Keratinocyte (primary cell): ENCODE data around the gene GLI2. TPM values are rescaled to one million over a fixed set of nuclear protein-coding genes. Genes with fewer than 3 reads are reported as not detected.

Experiments
- DNase-seq: peaks from one replicate; pipeline ENCODE4 v3.0.0-alpha.2; 2011; ENCODE audit warnings: low read depth, missing footprints, low spot score
- FAIRE-seq: peaks from 2 replicates; lab custom pipeline; 2011; peaks lifted over from hg19 to GRCh38; lab: Jason Lieb, UNC
- H2AFZ ChIP-seq: 2 replicates; pipeline ENCODE4 v1.6.0; 2012; ENCODE audit warnings: low read length, control low read depth, inconsistent platforms; ENCODE audit not compliant: control insufficient read depth
- H3K27ac ChIP-seq: 2 replicates; pipeline ENCODE4 v1.5.1; 2011; ENCODE audit warnings: low read length; ENCODE audit not compliant: control insufficient read depth, insufficient read depth
- H3K27me3 ChIP-seq: 3 replicates; pipeline ENCODE4 v1.6.0; 2011; ENCODE audit warnings: low read length; ENCODE audit not compliant: control insufficient read depth, insufficient read depth; ENCODE audit errors: extremely low read depth
- H3K36me3 ChIP-seq, 2 experiments: 2 replicates in 1 of 2; 3 replicates in 1 of 2; pipeline ENCODE4 v1.5.1; 2011; ENCODE audit warnings: low read length in 2 of 2, mild to moderate bottlenecking in 1 of 2; ENCODE audit not compliant: control insufficient read depth in 2 of 2, insufficient read depth in 2 of 2; ENCODE audit errors: extremely low read depth in 1 of 2
- H3K4me1 ChIP-seq: 3 replicates; pipeline ENCODE4 v1.5.1; 2011; ENCODE audit warnings: low read length; ENCODE audit not compliant: control insufficient read depth, insufficient read depth; ENCODE audit errors: extremely low read depth
- H3K4me2 ChIP-seq: 3 replicates; pipeline ENCODE4 v1.6.0; 2011; ENCODE audit warnings: low read depth, low read length; ENCODE audit not compliant: control insufficient read depth, insufficient read depth; ENCODE audit errors: extremely low read depth
- H3K4me3 ChIP-seq, 3 experiments: fragments of 200-600 bp in 1 of 3; sonication (generic) in 1 of 3; 2 replicates in 2 of 3; 3 replicates in 1 of 3; pipeline ENCODE4 v1.5.1; 2011 to 2016; ENCODE audit warnings: low read length in 3 of 3, mild to moderate bottlenecking in 3 of 3, control low read depth in 2 of 3, inconsistent platforms in 1 of 3, low read depth in 1 of 3, mixed read lengths in 1 of 3, mixed run types in 1 of 3, moderate library complexity in 1 of 3; ENCODE audit not compliant: control insufficient read depth in 2 of 3, insufficient read depth in 2 of 3; ENCODE audit errors: extremely low read depth in 1 of 3
- H3K79me2 ChIP-seq: 2 replicates; pipeline ENCODE4 v1.6.0; 2012; ENCODE audit warnings: low read length; ENCODE audit not compliant: control insufficient read depth, insufficient read depth
- H3K9ac ChIP-seq: 3 replicates; pipeline ENCODE4 v1.6.0; 2011; ENCODE audit warnings: low read length; ENCODE audit not compliant: control insufficient read depth, insufficient read depth; ENCODE audit errors: extremely low read depth
- H3K9me1 ChIP-seq: 3 replicates; pipeline ENCODE4 v1.6.0; 2011; ENCODE audit warnings: low read length; ENCODE audit not compliant: control insufficient read depth, insufficient read depth; ENCODE audit errors: extremely low read depth
- H3K9me3 ChIP-seq: 2 replicates; pipeline ENCODE4 v1.5.1; 2012; ENCODE audit warnings: low read depth, low read length; ENCODE audit not compliant: control insufficient read depth
- H4K20me1 ChIP-seq: 3 replicates; pipeline ENCODE4 v1.6.0; 2011; ENCODE audit warnings: low read length; ENCODE audit not compliant: control insufficient read depth, insufficient read depth; ENCODE audit errors: extremely low read depth
- EZH2 ChIP-seq: IDR thresholded peaks from one replicate; pipeline ENCODE4 v1.6.1; 2012; ENCODE audit warnings: inconsistent platforms, mild to moderate bottlenecking, low read length, moderate library complexity
- dilution Hi-C: fragments of 300-500 bp; cut with MboI; formaldehyde crosslinking; loops from one replicate; pipeline ENCODE4 v1.7.0; 2020; ENCODE audit warnings: low sequenced_read_pairs; ENCODE audit not compliant: extremely low pct_ligation_motif_present
- polyA plus RNA-seq, 5 experiments: library from polyadenylated mRNA; depleted of rRNA in 3 of 5; stranded (reverse) in 3 of 5; stranded (forward) in 1 of 5; unstranded in 1 of 5; fragments of >200 nt; gene quantifications; 1 replicate in 1 of 5; 2 replicates in 3 of 5; 3 replicates in 1 of 5; pipeline versions ENCODE4 v1.2.1 to v1.2.3, GENCODE V29; 2011 to 2012; ENCODE audit warnings: missing spikeins in 2 of 5, low read depth in 1 of 5, low replicate concordance in 1 of 5
- TF ChIP-seq, protein P1 (sequence below), 3 experiments: IDR thresholded peaks in 1 of 3; conservative IDR thresholded peaks in 1 of 3; optimal IDR thresholded peaks in 1 of 3; 2 replicates in 2 of 3; 3 replicates in 1 of 3; pipeline versions ENCODE3 to v1.5.1; 2011; ENCODE audit warnings: low read length in 3 of 3, mild to moderate bottlenecking in 3 of 3, moderate library complexity in 2 of 3, control low read depth in 1 of 3, inconsistent platforms in 1 of 3; ENCODE audit not compliant: insufficient read depth in 2 of 3; ENCODE audit errors: extremely low read depth in 1 of 3

GLI2 gene
- polyA plus RNA-seq, 1 donor (not counting 4 experiments of a cell fraction or from before 2014, with no cell fraction given) = 0.04 TPM

DNA sequence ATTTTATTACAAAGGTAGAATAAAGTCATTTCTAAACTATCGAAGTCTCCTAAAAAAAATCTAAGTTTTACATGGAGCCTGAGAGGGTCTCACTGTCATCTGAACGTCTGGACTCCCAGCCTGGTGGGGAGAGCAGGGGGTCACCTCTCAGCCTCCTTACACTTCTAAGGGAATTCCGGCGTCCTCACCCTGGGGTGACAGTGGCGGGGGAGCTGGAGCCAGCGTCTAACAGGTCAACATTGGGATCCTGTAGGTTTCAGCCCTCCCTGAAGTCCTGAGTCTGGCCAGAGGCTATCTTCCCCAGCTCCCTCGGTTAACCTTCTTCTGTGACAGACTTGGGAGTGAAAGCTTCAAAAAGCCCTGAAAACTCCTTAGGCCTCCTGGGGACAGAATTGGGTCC lies 34.6 kb upstream of the GLI2 start:
- no peaks in the 10 kb centered on the region for H4K20me1 ChIP-seq
- H3K27me3 ChIP-seq = peaks cover 8% of the 10 kb centered on the region
- no peaks in the 10 kb centered on the region for H3K79me2 ChIP-seq
- no peak overlapping the region for H2AFZ ChIP-seq
- TF ChIP-seq EZH2 = no peak
- TF ChIP-seq, protein P1, sequence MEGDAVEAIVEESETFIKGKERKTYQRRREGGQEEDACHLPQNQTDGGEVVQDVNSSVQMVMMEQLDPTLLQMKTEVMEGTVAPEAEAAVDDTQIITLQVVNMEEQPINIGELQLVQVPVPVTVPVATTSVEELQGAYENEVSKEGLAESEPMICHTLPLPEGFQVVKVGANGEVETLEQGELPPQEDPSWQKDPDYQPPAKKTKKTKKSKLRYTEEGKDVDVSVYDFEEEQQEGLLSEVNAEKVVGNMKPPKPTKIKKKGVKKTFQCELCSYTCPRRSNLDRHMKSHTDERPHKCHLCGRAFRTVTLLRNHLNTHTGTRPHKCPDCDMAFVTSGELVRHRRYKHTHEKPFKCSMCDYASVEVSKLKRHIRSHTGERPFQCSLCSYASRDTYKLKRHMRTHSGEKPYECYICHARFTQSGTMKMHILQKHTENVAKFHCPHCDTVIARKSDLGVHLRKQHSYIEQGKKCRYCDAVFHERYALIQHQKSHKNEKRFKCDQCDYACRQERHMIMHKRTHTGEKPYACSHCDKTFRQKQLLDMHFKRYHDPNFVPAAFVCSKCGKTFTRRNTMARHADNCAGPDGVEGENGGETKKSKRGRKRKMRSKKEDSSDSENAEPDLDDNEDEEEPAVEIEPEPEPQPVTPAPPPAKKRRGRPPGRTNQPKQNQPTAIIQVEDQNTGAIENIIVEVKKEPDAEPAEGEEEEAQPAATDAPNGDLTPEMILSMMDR (optimal IDR thresholded peaks at IDR 0.05 in 1 of 3, IDR thresholded peaks at IDR 0.05 in 1 of 3, conservative IDR thresholded peaks at IDR 0.05 in 1 of 3; ENCODE audit: extremely low read depth in 1 of 3, insufficient read depth in 2 of 3, low read length in 3 of 3) = no peak
- H3K4me3 ChIP-seq = no peak overlapping the region
- H3K4me2 ChIP-seq = no peak overlapping the region
- DNase-seq (no peak), FAIRE-seq (no peak)
- dilution Hi-C loops = loop anchor here (10.0 kb wide), 1 partner anchor 364 kb away; no protein-coding TSS in a partner anchor
- no peak overlapping the region for H3K9ac ChIP-seq
- H3K27ac ChIP-seq = no peak overlapping the region
- H3K4me1 ChIP-seq = peaks cover 5% of the 10 kb centered on the region
- H3K9me1 ChIP-seq = no peaks in the 10 kb centered on the region
- H3K36me3 ChIP-seq = no peaks in the 10 kb centered on the region
- H3K9me3 ChIP-seq = no peaks in the 10 kb centered on the region

DNA sequence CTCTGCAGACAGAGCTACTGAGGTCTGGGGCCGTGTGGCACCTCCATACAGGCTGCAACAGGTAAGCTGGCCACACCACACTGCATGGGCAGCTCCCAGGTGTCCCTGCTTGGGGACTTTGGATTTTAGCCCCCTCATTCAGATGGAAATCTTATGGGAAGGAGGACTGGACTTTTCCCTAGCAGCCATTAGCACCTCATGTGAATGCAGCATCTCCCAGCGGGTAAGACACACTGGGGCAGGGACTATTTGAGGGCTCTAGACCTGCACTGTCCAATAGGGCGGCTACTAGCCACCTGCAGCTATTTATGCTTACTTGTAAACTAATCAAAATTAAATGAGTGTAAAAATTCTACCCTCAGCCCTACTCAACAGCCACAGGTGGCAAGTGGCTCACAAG lies 34.2 kb upstream of the GLI2 start:
- dilution Hi-C loops = loop anchor here (10.0 kb wide), 1 partner anchor 363 kb away; no protein-coding TSS in a partner anchor

More for the DNA sequence above, 34.2 kb upstream of the GLI2 start:
- Histone ChIP-seq H3K4me3 (no peak overlapping the region), H3K9me3 (no peaks in the 10 kb centered on the region), H3K27ac (no peak overlapping the region), H3K9ac (no peak overlapping the region), H4K20me1 (no peaks in the 10 kb centered on the region), H3K27me3 (peaks cover 5% of the 10 kb centered on the region), H3K36me3 (no peaks in the 10 kb centered on the region), H2AFZ (no peak overlapping the region), H3K9me1 (no peaks in the 10 kb centered on the region), H3K4me2 (no peak overlapping the region), H3K4me1 (peaks cover 5% of the 10 kb centered on the region), H3K79me2 (no peaks in the 10 kb centered on the region)
- no peak for TF ChIP-seq EZH2
- TF ChIP-seq, protein P1 (optimal IDR thresholded peaks at IDR 0.05 in 1 of 3, IDR thresholded peaks at IDR 0.05 in 1 of 3, conservative IDR thresholded peaks at IDR 0.05 in 1 of 3; ENCODE audit: extremely low read depth in 1 of 3, insufficient read depth in 2 of 3, low read length in 3 of 3) = no peak
- no peak for DNase-seq
- no peak for FAIRE-seq
